Kasumi-1 (cell line): ENCODE measurements around the gene BRAT1.
A peak's percentile ranks its signal among the peaks of the same experiment; 100 is the strongest.

Source experiments
- DNase-seq, 2 experiments: peaks; one replicate each; lab custom pipeline; 2025; lab: John Stamatoyannopoulos, UW

The BRAT1 gene

GRCh38 chr7:2510130-2510776 lies 45.1 kb downstream of the BRAT1 start:
- DNase-seq = no peak

- no peak for DNase-seq
Observed at GRCh38 chr7:2509298-2509906, 45.9 kb downstream of the BRAT1 start.

- DNase-seq = peak; percentile 12 to 19
Observed at GRCh38 chr7:2508327-2509215, 46.8 kb downstream of the BRAT1 start.

GRCh38 chr7:2507917-2508306 lies 47.4 kb downstream of the BRAT1 start:
- no peak for DNase-seq

GRCh38 chr7:2507208-2507916 lies 48.0 kb downstream of the BRAT1 start:
- no peak for DNase-seq

- no peak for DNase-seq
Observed at GRCh38 chr7:2505401-2505800, 49.9 kb downstream of the BRAT1 start.

GRCh38 chr7:2504889-2505375 lies 50.4 kb downstream of the BRAT1 start:
- no peak for DNase-seq

GRCh38 chr7:2504128-2504888 lies 51.0 kb downstream of the BRAT1 start:
- no peak for DNase-seq

GRCh38 chr7:2503056-2503941 lies 52.0 kb downstream of the BRAT1 start:
- no peak for DNase-seq

- no peak for DNase-seq
Observed at GRCh38 chr7:2502647-2502966, 52.7 kb downstream of the BRAT1 start.

GRCh38 chr7:2501947-2502646 lies 53.2 kb downstream of the BRAT1 start:
- DNase-seq = no peak

- DNase-seq = no peak
Observed at GRCh38 chr7:2500701-2501100, 54.6 kb downstream of the BRAT1 start.

- DNase-seq = no peak
Observed at GRCh38 chr7:2499719-2500430, 55.4 kb downstream of the BRAT1 start.

- DNase-seq = no peak
Observed at GRCh38 chr7:2499181-2499580, 56.1 kb downstream of the BRAT1 start.

- DNase-seq = no peak
Observed at GRCh38 chr7:2498708-2499107, 56.6 kb downstream of the BRAT1 start.

- DNase-seq = peak; percentile 19 to 33
Observed at GRCh38 chr7:2497500-2498336, 57.6 kb downstream of the BRAT1 start.

- no peak for DNase-seq
Observed at GRCh38 chr7:2497065-2497464, 58.3 kb downstream of the BRAT1 start.

- no peak for DNase-seq
Observed at GRCh38 chr7:2496375-2496774, 58.9 kb downstream of the BRAT1 start.
